ENCODE data around the gene GAREM1.

- TF ChIP-seq CTCF (conservative IDR thresholded peaks at IDR 0.05) (no peak), ZFX (IDR thresholded peaks at IDR 0.05) (no peak)
These were observed 254.3 kb downstream of the GAREM1 start for GRCh38 chr18:32216390-32216789.
